Keratinocyte (primary cell): Measurements from ENCODE around the gene RC3H1. TPM values are rescaled to one million over a fixed set of nuclear protein-coding genes. Genes with fewer than 3 reads are reported as not detected.
"Not testable (repeated sequence)": the region's sequence is repeated elsewhere in the genome, so short reads cannot be mapped to it uniquely, and the experiment has no call there.

Source experiments
- DNase-seq: peaks from one replicate; pipeline ENCODE4 v3.0.0-alpha.2; 2011; ENCODE audit warnings: low read depth, missing footprints, low spot score
- FAIRE-seq: peaks from 2 replicates; lab custom pipeline; 2011; peaks lifted over from hg19 to GRCh38; lab: Jason Lieb, UNC
- H2AFZ ChIP-seq: 2 replicates; pipeline ENCODE4 v1.6.0; 2012; ENCODE audit warnings: low read length, control low read depth, inconsistent platforms; ENCODE audit not compliant: control insufficient read depth
- H3K27ac ChIP-seq: 2 replicates; pipeline ENCODE4 v1.5.1; 2011; ENCODE audit warnings: low read length; ENCODE audit not compliant: control insufficient read depth, insufficient read depth
- H3K27me3 ChIP-seq: 3 replicates; pipeline ENCODE4 v1.6.0; 2011; ENCODE audit warnings: low read length; ENCODE audit not compliant: control insufficient read depth, insufficient read depth; ENCODE audit errors: extremely low read depth
- H3K36me3 ChIP-seq, 2 experiments: 2 replicates in 1 of 2; 3 replicates in 1 of 2; pipeline ENCODE4 v1.5.1; 2011; ENCODE audit warnings: low read length in 2 of 2, mild to moderate bottlenecking in 1 of 2; ENCODE audit not compliant: control insufficient read depth in 2 of 2, insufficient read depth in 2 of 2; ENCODE audit errors: extremely low read depth in 1 of 2
- H3K4me1 ChIP-seq: 3 replicates; pipeline ENCODE4 v1.5.1; 2011; ENCODE audit warnings: low read length; ENCODE audit not compliant: control insufficient read depth, insufficient read depth; ENCODE audit errors: extremely low read depth
- H3K4me2 ChIP-seq: 3 replicates; pipeline ENCODE4 v1.6.0; 2011; ENCODE audit warnings: low read depth, low read length; ENCODE audit not compliant: control insufficient read depth, insufficient read depth; ENCODE audit errors: extremely low read depth
- H3K4me3 ChIP-seq, 3 experiments: fragments of 200-600 bp in 1 of 3; sonication (generic) in 1 of 3; 2 replicates in 2 of 3; 3 replicates in 1 of 3; pipeline ENCODE4 v1.5.1; 2011 to 2016; ENCODE audit warnings: low read length in 3 of 3, mild to moderate bottlenecking in 3 of 3, control low read depth in 2 of 3, inconsistent platforms in 1 of 3, low read depth in 1 of 3, mixed read lengths in 1 of 3, mixed run types in 1 of 3, moderate library complexity in 1 of 3; ENCODE audit not compliant: control insufficient read depth in 2 of 3, insufficient read depth in 2 of 3; ENCODE audit errors: extremely low read depth in 1 of 3
- H3K79me2 ChIP-seq: 2 replicates; pipeline ENCODE4 v1.6.0; 2012; ENCODE audit warnings: low read length; ENCODE audit not compliant: control insufficient read depth, insufficient read depth
- H3K9ac ChIP-seq: 3 replicates; pipeline ENCODE4 v1.6.0; 2011; ENCODE audit warnings: low read length; ENCODE audit not compliant: control insufficient read depth, insufficient read depth; ENCODE audit errors: extremely low read depth
- H3K9me1 ChIP-seq: 3 replicates; pipeline ENCODE4 v1.6.0; 2011; ENCODE audit warnings: low read length; ENCODE audit not compliant: control insufficient read depth, insufficient read depth; ENCODE audit errors: extremely low read depth
- H3K9me3 ChIP-seq: 2 replicates; pipeline ENCODE4 v1.5.1; 2012; ENCODE audit warnings: low read depth, low read length; ENCODE audit not compliant: control insufficient read depth
- H4K20me1 ChIP-seq: 3 replicates; pipeline ENCODE4 v1.6.0; 2011; ENCODE audit warnings: low read length; ENCODE audit not compliant: control insufficient read depth, insufficient read depth; ENCODE audit errors: extremely low read depth
- CTCF ChIP-seq, 3 experiments: IDR thresholded peaks in 1 of 3; conservative IDR thresholded peaks in 1 of 3; optimal IDR thresholded peaks in 1 of 3; 2 replicates in 2 of 3; 3 replicates in 1 of 3; pipeline versions ENCODE3 to v1.5.1; 2011; ENCODE audit warnings: low read length in 3 of 3, mild to moderate bottlenecking in 3 of 3, moderate library complexity in 2 of 3, control low read depth in 1 of 3, inconsistent platforms in 1 of 3; ENCODE audit not compliant: insufficient read depth in 2 of 3; ENCODE audit errors: extremely low read depth in 1 of 3
- EZH2 ChIP-seq: IDR thresholded peaks from one replicate; pipeline ENCODE4 v1.6.1; 2012; ENCODE audit warnings: inconsistent platforms, mild to moderate bottlenecking, low read length, moderate library complexity
- dilution Hi-C: fragments of 300-500 bp; cut with MboI; formaldehyde crosslinking; loops from one replicate; pipeline ENCODE4 v1.7.0; 2020; ENCODE audit warnings: low sequenced_read_pairs; ENCODE audit not compliant: extremely low pct_ligation_motif_present
- polyA plus RNA-seq, 5 experiments: library from polyadenylated mRNA; depleted of rRNA in 3 of 5; stranded (reverse) in 3 of 5; stranded (forward) in 1 of 5; unstranded in 1 of 5; fragments of >200 nt; gene quantifications; 1 replicate in 1 of 5; 2 replicates in 3 of 5; 3 replicates in 1 of 5; pipeline versions ENCODE4 v1.2.1 to v1.2.3, GENCODE V29; 2011 to 2012; ENCODE audit warnings: missing spikeins in 2 of 5, low read depth in 1 of 5, low replicate concordance in 1 of 5

Gene RC3H1
- polyA plus RNA-seq, 1 donor (not counting 4 experiments of a cell fraction or from before 2014, with no cell fraction given), result 10.4 TPM

GRCh38 chr1:174058624-174059023 lies 36.5 kb upstream of the RC3H1 start:
- TF ChIP-seq EZH2, result no peak
- no peak for TF ChIP-seq CTCF (optimal IDR thresholded peaks at IDR 0.05 in 1 of 3, IDR thresholded peaks at IDR 0.05 in 1 of 3, conservative IDR thresholded peaks at IDR 0.05 in 1 of 3; ENCODE audit: extremely low read depth in 1 of 3, insufficient read depth in 2 of 3, low read length in 3 of 3)

GRCh38 chr1:174056609-174057008 lies 34.5 kb upstream of the RC3H1 start:
- H3K27ac ChIP-seq, H3K9ac ChIP-seq, dilution Hi-C loops, H3K4me1 ChIP-seq, H3K4me3 ChIP-seq, H3K36me3 ChIP-seq, H3K9me1 ChIP-seq, H3K9me3 ChIP-seq, DNase-seq, FAIRE-seq, H3K4me2 ChIP-seq, H2AFZ ChIP-seq, H3K79me2 ChIP-seq, H4K20me1 ChIP-seq, H3K27me3 ChIP-seq: not testable (repeated sequence)

More at GRCh38 chr1:174058624-174059023, 36.5 kb upstream of the RC3H1 start:
- no peaks in the 10 kb centered on the region for H3K9me1 ChIP-seq
- dilution Hi-C loops, result no loop called here
- no peak overlapping the region for H3K4me3 ChIP-seq
- FAIRE-seq, result no peak
- H3K27me3 ChIP-seq, result no peaks in the 10 kb centered on the region
- no peak overlapping the region for H3K9ac ChIP-seq
- no peaks in the 10 kb centered on the region for H3K9me3 ChIP-seq
- no peaks in the 10 kb centered on the region for H3K79me2 ChIP-seq
- no peaks in the 10 kb centered on the region for H3K4me1 ChIP-seq
- H3K4me2 ChIP-seq, result no peak overlapping the region
- H3K27ac ChIP-seq, result no peak overlapping the region
- H2AFZ ChIP-seq, result no peak overlapping the region
- H3K36me3 ChIP-seq, result no peaks in the 10 kb centered on the region
- DNase-seq, result no peak
- no peaks in the 10 kb centered on the region for H4K20me1 ChIP-seq

- H3K4me2 ChIP-seq, H3K4me3 ChIP-seq, FAIRE-seq, H3K9me3 ChIP-seq, dilution Hi-C loops, H3K27ac ChIP-seq, H3K9ac ChIP-seq, H2AFZ ChIP-seq, H3K4me1 ChIP-seq, DNase-seq, H3K9me1 ChIP-seq, H3K79me2 ChIP-seq, H3K36me3 ChIP-seq, H4K20me1 ChIP-seq, H3K27me3 ChIP-seq: not testable (repeated sequence)
Measured at GRCh38 chr1:174055797-174056196, 33.6 kb upstream of the RC3H1 start.
